HG02870 (cell line): ENCODE data around the gene ZG16.

Source experiments
- ATAC-seq: cut with Tn5 transposase; IDR thresholded peaks from one replicate; pipeline ENCODE4 v1.9.1; 2021; ENCODE audit warnings: mild to moderate bottlenecking, moderate library complexity; ENCODE audit not compliant: unreplicated experiment

The ZG16 gene

GRCh38 chr16:29820271-29820701, 42.2 kb downstream of the ZG16 start, which contains the start of gene MVP:
Gene MVP, plus strand, starts transcription at chr16:29820462. Its CDS starts 10,088 bp downstream, at chr16:29830550.
- no peak for ATAC-seq

GRCh38 chr16:29820730-29821642, 42.9 kb downstream of the ZG16 start:
- no peak for ATAC-seq

- no peak for ATAC-seq
These were observed 43.6 kb downstream of the ZG16 start for GRCh38 chr16:29821643-29822115.

GRCh38 chr16:29824589-29825144, 46.6 kb downstream of the ZG16 start:
- no peak for ATAC-seq

GRCh38 chr16:29825145-29826044, 47.3 kb downstream of the ZG16 start:
- no peak for ATAC-seq

- no peak for ATAC-seq
These were observed 48.3 kb downstream of the ZG16 start for GRCh38 chr16:29826342-29826695.

- ATAC-seq: no peak
These were observed 52.7 kb downstream of the ZG16 start for GRCh38 chr16:29830774-29831173.

GRCh38 chr16:29831490-29831889, 53.4 kb downstream of the ZG16 start:
- ATAC-seq: no peak
